RKO (cell line): ENCODE data around the gene ZNF337.
"Not testable (repeated sequence)": the region's sequence is repeated elsewhere in the genome, so short reads cannot be mapped to it uniquely, and the experiment has no call there.

Experiments
- DNase-seq: peaks from one replicate; pipeline ENCODE4 v3.0.0-alpha.2; 2016; ENCODE audit warnings: low spot score

The ZNF337 gene

GRCh38 chr20:25696371-25697131 is at the start of gene ZNF337:
Gene ZNF337, minus strand, starts transcription at chr20:25696853. Its CDS starts 10,436 bp downstream, at chr20:25686417.
- peak; percentile 98 for DNase-seq

DNA sequence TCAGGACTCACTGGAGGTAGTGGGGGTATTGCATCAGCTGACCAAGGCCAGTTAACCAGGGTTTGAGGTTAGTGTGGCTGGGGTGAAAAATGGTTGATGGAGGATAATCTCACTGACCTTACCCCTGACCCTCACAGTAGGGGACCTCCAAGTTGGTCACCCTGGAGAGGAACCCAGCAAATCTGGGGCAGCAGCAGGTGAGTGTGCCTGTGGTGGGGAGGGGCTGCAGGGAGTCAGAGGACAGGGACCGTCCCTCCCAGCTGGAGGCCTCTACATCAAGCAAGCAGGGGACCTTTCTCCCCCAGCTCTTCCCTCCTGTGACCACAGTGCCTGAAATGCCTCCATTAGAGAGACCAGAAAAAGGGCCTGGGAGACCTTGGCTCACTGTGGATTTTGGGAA is 49.1 kb upstream of the ZNF337 start:
- no peak for DNase-seq

DNA sequence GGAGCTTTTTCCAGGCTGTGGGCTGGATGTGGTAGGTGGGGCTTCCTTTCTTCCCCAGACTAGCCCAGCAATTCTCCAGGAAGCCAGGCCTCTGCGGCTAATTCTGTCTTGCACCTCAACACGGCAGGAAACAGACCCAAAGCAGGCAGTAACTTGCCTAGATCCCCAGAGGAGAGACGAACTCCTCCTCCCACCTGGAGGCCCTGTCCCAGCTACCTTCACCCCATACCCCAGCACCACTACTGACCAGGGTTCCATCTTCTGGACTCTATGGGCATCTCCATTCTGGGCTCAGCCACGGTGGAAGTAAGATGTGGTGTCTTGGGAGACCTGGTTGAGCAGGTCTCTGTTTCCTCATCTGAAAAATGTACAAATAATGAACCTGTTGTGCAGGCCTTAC is 48.4 kb upstream of the ZNF337 start:
- DNase-seq: no peak

GRCh38 chr20:25744261-25744660 is 47.6 kb upstream of the ZNF337 start:
- DNase-seq: no peak

GRCh38 chr20:25741088-25741487 is 44.4 kb upstream of the ZNF337 start:
- DNase-seq: no peak

GRCh38 chr20:25739615-25740320 is 43.1 kb upstream of the ZNF337 start:
- DNase-seq: peak; percentile 22

GRCh38 chr20:25738198-25738597 is 41.5 kb upstream of the ZNF337 start:
- DNase-seq: peak; percentile 7

DNA sequence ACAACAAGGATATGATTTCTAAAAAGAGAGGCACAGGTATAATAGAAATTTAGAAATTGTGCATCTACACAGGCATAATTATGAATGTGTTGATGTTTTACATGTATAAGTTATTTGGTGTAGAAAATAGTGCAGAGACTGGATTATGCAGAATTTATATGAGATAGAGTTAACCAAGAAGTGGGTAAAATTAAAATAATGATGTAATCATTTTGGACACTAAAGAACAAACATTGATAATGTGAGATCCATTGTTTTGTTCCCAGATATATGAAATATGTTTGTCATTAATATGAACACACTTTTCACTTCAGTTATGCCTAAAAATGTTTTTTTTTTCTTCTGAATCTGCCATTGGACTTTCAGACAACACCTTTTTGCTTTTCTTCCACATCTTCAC is 37.2 kb upstream of the ZNF337 start:
- DNase-seq: no peak

GRCh38 chr20:25730862-25731261 is 34.2 kb upstream of the ZNF337 start:
- no peak for DNase-seq

DNA sequence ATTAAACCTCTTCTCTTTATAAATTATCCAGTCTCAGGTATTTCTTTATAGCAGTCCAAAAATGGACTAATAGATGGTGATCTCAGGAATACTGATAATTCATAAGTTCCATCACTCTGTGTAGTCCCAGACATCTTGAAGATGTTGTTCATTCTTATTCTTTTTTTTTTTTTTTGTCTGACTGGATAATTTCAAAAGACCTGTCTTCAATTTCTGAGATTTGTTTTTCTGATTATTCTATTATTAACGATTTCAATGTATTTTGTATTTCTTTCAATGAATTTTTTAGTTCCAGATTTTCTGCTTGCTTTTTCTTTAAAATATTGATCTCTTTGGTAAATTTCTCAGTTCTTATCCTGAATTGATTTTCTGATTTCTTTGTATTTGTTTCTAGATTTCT is 29.7 kb upstream of the ZNF337 start:
- no peak for DNase-seq

DNA sequence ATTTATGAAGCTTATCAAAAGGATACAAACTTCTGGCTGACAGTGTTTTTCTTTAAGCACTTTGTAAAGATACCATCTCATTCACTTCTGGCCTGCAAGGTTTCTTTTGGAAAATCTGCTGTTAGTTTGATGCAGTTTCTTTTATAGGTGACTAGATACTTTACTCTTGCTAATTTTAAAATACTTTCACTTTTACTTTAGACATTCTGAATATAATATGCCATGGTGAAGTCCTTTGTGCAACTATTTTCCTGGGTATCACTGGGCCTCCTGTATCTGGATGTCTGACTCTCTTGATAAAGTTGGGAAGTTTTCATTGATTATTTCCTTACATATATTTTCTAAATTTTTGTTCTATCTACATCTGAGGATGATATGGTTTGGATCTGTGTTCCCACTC is 29.0 kb upstream of the ZNF337 start:
- no peak for DNase-seq

- no peak for DNase-seq
Measured at GRCh38 chr20:25723975-25724374, 27.3 kb upstream of the ZNF337 start.

DNA sequence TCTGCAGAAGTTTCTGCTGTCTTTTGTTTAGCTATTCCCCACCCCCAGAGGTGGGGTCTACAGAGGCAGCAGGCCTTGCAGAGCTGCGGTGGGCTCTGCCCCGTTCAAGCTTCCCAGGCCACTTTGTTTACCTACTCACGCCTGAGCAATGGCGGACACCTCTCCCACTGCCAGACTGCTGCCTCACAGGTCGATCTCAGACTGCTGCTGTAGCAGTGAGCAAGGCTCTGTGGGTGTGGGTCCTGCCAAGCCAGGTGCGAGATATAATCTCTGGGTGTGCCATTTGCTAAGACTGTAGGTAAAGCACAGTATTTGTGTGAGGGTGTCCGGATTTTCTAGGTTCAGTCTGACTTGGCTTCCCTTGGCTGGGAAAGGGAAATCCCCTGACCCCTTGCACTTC is 23.6 kb upstream of the ZNF337 start:
- no peak for DNase-seq

- DNase-seq: not testable (repeated sequence)
Measured at GRCh38 chr20:25718896-25719809, 22.5 kb upstream of the ZNF337 start.

DNA sequence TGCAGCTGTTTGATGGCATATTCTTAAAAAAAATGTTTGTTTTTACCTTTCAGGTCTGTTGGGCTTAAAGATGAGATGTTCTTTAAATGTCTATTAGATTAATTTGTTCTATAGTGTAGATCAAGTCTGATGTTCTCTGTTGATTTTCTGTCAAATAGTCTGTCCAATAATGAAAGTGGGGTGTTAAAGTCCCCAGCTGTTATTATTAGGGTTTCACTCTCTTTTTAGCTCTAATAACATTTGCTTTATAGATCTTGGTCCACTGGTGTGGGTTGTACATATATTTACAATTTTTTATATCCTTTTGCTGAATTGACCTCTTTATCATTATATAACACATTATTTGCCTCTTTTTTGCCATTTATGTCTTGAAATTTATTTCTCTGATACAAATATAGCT is 11.0 kb upstream of the ZNF337 start:
- no peak for DNase-seq

GRCh38 chr20:25706793-25707192 is 10.1 kb upstream of the ZNF337 start:
- DNase-seq: no peak

- DNase-seq: no peak
Measured at GRCh38 chr20:25705830-25706351, 9.2 kb upstream of the ZNF337 start.

DNA sequence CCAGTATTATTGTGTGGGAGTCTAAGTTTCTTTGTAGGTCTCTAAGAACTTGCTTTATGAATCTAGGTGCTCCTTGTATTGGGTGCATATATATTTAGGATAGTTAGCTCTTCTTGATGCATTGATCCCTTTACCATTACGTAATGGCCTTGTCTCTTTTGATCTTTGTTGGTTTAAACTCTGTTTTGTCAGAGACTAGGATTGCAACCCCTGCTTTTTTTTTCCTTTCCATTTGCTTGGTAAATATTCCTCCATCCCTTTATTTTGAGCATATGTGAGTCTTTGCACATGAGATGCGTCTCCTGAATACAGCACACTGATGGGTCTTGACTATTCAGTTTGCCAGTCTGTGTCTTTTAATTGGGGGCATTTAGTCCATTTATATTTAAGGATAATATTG is 7.7 kb upstream of the ZNF337 start:
- DNase-seq: not testable (repeated sequence)

DNA sequence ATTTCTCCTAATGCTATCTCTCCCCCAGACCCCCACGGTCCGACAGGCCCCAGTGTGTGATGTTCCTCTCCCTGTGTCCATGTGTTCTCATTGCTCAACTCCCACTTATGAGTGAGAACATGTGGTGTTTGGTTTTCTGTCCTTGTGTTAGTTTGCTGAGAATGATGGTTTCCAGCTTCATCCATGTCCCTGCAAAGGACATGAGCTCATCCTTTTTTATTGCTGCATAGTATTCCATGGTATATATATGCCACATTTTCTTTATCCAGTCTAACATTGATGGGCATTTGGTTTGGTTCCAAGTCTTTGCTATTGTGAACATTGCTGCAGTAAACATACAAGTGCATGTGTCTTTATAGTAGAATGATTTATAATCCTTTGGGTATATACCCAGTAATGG is 4.2 kb upstream of the ZNF337 start:
- not testable (repeated sequence) for DNase-seq

DNA sequence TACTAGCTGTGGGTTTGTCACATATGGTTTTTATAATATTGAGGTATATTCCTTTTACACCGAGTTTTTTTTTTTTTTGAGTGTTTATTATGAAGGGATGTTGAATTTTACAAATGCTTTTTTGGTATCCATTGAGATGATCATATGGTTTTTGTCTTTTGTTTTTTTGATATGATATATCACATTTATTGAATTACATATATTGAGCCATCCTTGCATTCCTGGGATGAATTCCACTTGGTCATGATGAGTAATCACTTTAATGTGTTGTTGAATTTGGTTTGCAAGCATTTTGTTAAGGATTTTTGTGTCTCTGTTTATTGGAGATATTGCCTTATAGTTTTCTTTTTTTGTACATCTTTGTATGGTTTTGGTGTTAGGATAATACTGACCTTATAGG is 3.3 kb upstream of the ZNF337 start:
- peak; percentile 69 for DNase-seq

GRCh38 chr20:25697132-25697446 is 436 bp upstream of the ZNF337 start:
- no peak for DNase-seq
